ENCODE results near the gene BLM. TPM values are rescaled to one million over a fixed set of nuclear protein-coding genes. Genes with fewer than 3 reads are reported as not detected.

The BLM gene
- total RNA-seq, 4 donors from 2014 or later, result 0.72 to 2.4 (median 0.84) TPM

GRCh38 chr15:90829942-90830440, 112.8 kb downstream of the BLM start:
- TF ChIP-seq POLR2A (IDR thresholded peaks at IDR 0.05) (no peak), CTCF (IDR thresholded peaks at IDR 0.05) (no peak), POLR2AphosphoS5 (IDR thresholded peaks at IDR 0.05) (no peak), EP300 (IDR thresholded peaks at IDR 0.05) (no peak)
- WGBS, result 59% methylated on average over 14 of the region's 15 CpGs
- H3K27me3 ChIP-seq, result no peaks in the 10 kb centered on the region
- H3K9me3 ChIP-seq, result no peaks in the 10 kb centered on the region
- H3K4me3 ChIP-seq, result no peak overlapping the region
- no peak for DNase-seq (ENCODE audit: low spot score in 2 of 2)
- H3K4me1 ChIP-seq, result peaks cover 5% of the 10 kb centered on the region
- H3K36me3 ChIP-seq, result no peaks in the 10 kb centered on the region
- H3K27ac ChIP-seq, result peak overlapping the region; percentile 15

DNA sequence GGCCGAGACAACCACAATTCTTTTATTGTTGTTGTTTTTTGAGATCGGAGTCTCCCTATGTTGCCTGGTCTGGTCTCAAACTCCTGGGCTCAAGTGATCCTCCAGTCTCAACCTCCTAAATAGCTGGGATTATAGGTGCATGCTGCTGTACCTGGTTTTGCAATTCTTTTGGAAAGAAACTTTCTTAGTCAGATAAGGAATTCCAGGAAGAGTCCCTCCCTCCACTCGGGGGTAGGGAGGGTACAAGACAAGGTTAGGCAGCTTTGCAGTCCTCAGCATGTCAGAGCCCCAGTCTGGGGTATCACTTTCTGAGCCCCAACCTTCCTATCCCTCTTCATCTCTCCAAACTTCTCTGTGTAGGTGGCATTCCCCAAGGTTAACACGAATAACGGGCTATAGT, 117.5 kb downstream of the BLM start:
- Histone ChIP-seq H3K9me3 (no peaks in the 10 kb centered on the region), H3K27ac (no peak overlapping the region), H3K27me3 (no peaks in the 10 kb centered on the region), H3K36me3 (no peaks in the 10 kb centered on the region), H3K4me3 (no peak overlapping the region), H3K4me1 (peaks cover 10% of the 10 kb centered on the region)
- DNase-seq (ENCODE audit: low spot score in 2 of 2), result no peak
- 55% methylated on average over 5 of the region's 5 CpGs for WGBS
- TF ChIP-seq POLR2A (IDR thresholded peaks at IDR 0.05) (no peak), CTCF (IDR thresholded peaks at IDR 0.05) (no peak), POLR2AphosphoS5 (IDR thresholded peaks at IDR 0.05) (no peak), EP300 (IDR thresholded peaks at IDR 0.05) (no peak)

DNA sequence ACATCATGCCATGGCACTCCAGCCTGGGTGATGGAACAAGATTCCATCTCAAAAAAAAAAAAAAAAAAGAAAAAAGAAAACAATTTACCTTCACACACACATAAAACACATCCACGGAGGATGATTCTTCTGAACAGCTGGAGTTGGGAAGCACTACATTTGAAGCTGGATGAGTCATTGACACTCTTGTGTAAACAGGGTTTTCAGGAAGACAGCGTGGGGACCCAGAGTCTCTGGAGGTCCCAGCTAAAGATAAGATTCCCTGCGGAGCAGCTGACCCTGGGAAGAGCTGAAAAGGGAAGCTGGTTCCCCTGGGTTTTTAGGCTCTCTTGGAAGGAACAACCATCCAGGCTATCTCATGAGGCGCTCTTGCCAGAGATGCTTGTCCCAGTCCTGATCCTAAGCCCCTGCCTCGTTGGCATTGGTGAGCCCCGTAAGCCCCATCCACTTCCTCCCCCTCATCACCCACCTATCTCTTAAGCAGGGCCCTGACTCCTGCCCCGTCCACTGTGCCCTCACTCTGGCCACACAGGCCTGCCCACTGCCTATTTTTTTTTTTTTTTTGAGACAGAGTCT, 119.2 kb downstream of the BLM start:
- no peak for TF ChIP-seq EP300 (IDR thresholded peaks at IDR 0.05)
- TF ChIP-seq CTCF (IDR thresholded peaks at IDR 0.05), result no peak
- no peak for TF ChIP-seq POLR2AphosphoS5 (IDR thresholded peaks at IDR 0.05)
- TF ChIP-seq POLR2A (IDR thresholded peaks at IDR 0.05), result no peak
- no peak for DNase-seq (ENCODE audit: low spot score in 2 of 2)
- H3K9me3 ChIP-seq, result no peaks in the 10 kb centered on the region

GRCh38 chr15:90837094-90837493, 119.9 kb downstream of the BLM start:
- no peaks in the 10 kb centered on the region for H3K9me3 ChIP-seq
- H3K4me3 ChIP-seq, result no peak overlapping the region
- no peak for TF ChIP-seq CTCF (IDR thresholded peaks at IDR 0.05)
- no peak for TF ChIP-seq POLR2A (IDR thresholded peaks at IDR 0.05)
- no peak for TF ChIP-seq EP300 (IDR thresholded peaks at IDR 0.05)
- TF ChIP-seq POLR2AphosphoS5 (IDR thresholded peaks at IDR 0.05), result no peak
- no peak for DNase-seq (ENCODE audit: low spot score in 2 of 2)
- H3K4me1 ChIP-seq, result peaks cover 12% of the 10 kb centered on the region
- no peaks in the 10 kb centered on the region for H3K36me3 ChIP-seq
- H3K27ac ChIP-seq, result no peak overlapping the region
- WGBS, result 70% methylated on average over 11 of the region's 11 CpGs
- no peaks in the 10 kb centered on the region for H3K27me3 ChIP-seq

More for the DNA sequence above, 119.2 kb downstream of the BLM start:
- no peak overlapping the region for H3K27ac ChIP-seq
- H3K4me3 ChIP-seq, result no peak overlapping the region
- no peaks in the 10 kb centered on the region for H3K36me3 ChIP-seq
- WGBS, result 75% methylated on average over 7 of the region's 7 CpGs
- H3K4me1 ChIP-seq, result peaks cover 12% of the 10 kb centered on the region
- no peaks in the 10 kb centered on the region for H3K27me3 ChIP-seq

DNA sequence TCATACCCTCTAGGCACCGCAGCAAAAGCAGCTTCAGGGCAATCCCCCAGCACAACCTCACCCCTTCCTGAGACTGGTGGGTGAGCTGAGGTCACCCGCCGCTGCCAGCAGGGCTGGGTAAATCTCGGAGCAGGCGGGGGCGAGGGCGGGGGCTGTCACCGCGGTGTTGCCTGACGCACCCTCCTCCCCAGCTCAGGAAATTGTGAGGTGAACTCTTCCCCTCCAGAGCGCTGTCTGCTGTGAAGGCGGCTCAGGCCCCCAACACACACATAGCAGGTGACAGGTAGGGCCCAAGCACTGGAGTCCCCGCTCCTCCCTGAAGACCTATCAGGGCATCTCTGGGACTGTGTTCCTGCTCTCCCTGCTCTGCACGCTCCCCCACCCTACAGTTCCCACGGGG, 121.0 kb downstream of the BLM start:
- H3K9me3 ChIP-seq, result no peaks in the 10 kb centered on the region
- WGBS, result 89% methylated on average over 10 of the region's 15 CpGs
- TF ChIP-seq CTCF (IDR thresholded peaks at IDR 0.05) (no peak), POLR2AphosphoS5 (IDR thresholded peaks at IDR 0.05) (no peak)
- no peak overlapping the region for H3K4me3 ChIP-seq
- H3K27ac ChIP-seq, result no peak overlapping the region
- H3K27me3 ChIP-seq, result no peaks in the 10 kb centered on the region
- H3K4me1 ChIP-seq, result peaks cover 12% of the 10 kb centered on the region
- no peaks in the 10 kb centered on the region for H3K36me3 ChIP-seq
- DNase-seq (ENCODE audit: low spot score in 2 of 2), result no peak

Data from suprapubic skin (tissue), 4 donors.